GM15510 (cell line): Measurements from ENCODE around the gene IL31RA.

Source experiments
- POLR2A ChIP-seq: IDR thresholded peaks from 3 replicates; pipeline ENCODE4 v1.6.1; 2011; ENCODE audit warnings: borderline replicate concordance; ENCODE audit not compliant: insufficient read length; ENCODE audit errors: extremely low read depth

Gene IL31RA

GRCh38 chr5:55885359-55885758 is 34.2 kb downstream of the IL31RA start:
- no peak for TF ChIP-seq POLR2A

GRCh38 chr5:55888205-55888604 is 37.0 kb downstream of the IL31RA start:
- no peak for TF ChIP-seq POLR2A

- no peak for TF ChIP-seq POLR2A
Observed at GRCh38 chr5:55892479-55892878, 41.3 kb downstream of the IL31RA start.

- no peak for TF ChIP-seq POLR2A
Observed at GRCh38 chr5:55894135-55894534, 43.0 kb downstream of the IL31RA start.

- TF ChIP-seq POLR2A: no peak
Observed at GRCh38 chr5:55895346-55895745, 44.2 kb downstream of the IL31RA start.

GRCh38 chr5:55896238-55896637 is 45.1 kb downstream of the IL31RA start:
- TF ChIP-seq POLR2A: no peak

- TF ChIP-seq POLR2A: no peak
Observed at GRCh38 chr5:55896663-55897062, 45.5 kb downstream of the IL31RA start.

- no peak for TF ChIP-seq POLR2A
Observed at GRCh38 chr5:55897206-55897894, 46.2 kb downstream of the IL31RA start.

GRCh38 chr5:55897905-55898304 is 46.7 kb downstream of the IL31RA start:
- no peak for TF ChIP-seq POLR2A

GRCh38 chr5:55899344-55899743 is 48.2 kb downstream of the IL31RA start:
- TF ChIP-seq POLR2A: no peak

- no peak for TF ChIP-seq POLR2A
Observed at GRCh38 chr5:55900068-55900467, 48.9 kb downstream of the IL31RA start.

- no peak for TF ChIP-seq POLR2A
Observed at GRCh38 chr5:55900776-55901175, 49.6 kb downstream of the IL31RA start.

- no peak for TF ChIP-seq POLR2A
Observed at GRCh38 chr5:55902696-55903095, 51.5 kb downstream of the IL31RA start.

GRCh38 chr5:55903121-55903701 is 52.1 kb downstream of the IL31RA start:
- no peak for TF ChIP-seq POLR2A

- TF ChIP-seq POLR2A: no peak
Observed at GRCh38 chr5:55904152-55904551, 53.0 kb downstream of the IL31RA start.

- TF ChIP-seq POLR2A: no peak
Observed at GRCh38 chr5:55905251-55905650, 54.1 kb downstream of the IL31RA start.
